ENCODE measurements around the gene R3HDM2.
A peak's percentile ranks its signal among the peaks of the same experiment; 100 is the strongest.

Gene R3HDM2

GRCh38 chr12:57219993-57220754 is 210.7 kb downstream of the R3HDM2 start:
- DNase-seq (ENCODE audit: low spot score), result no peak
- in situ Hi-C loops (cut with MboI; ENCODE audit: low pct_unique_long_range_greater_than_20kb, low sequenced_read_pairs, unreplicated experiment), result no loop called here
- TF ChIP-seq, protein P1, sequence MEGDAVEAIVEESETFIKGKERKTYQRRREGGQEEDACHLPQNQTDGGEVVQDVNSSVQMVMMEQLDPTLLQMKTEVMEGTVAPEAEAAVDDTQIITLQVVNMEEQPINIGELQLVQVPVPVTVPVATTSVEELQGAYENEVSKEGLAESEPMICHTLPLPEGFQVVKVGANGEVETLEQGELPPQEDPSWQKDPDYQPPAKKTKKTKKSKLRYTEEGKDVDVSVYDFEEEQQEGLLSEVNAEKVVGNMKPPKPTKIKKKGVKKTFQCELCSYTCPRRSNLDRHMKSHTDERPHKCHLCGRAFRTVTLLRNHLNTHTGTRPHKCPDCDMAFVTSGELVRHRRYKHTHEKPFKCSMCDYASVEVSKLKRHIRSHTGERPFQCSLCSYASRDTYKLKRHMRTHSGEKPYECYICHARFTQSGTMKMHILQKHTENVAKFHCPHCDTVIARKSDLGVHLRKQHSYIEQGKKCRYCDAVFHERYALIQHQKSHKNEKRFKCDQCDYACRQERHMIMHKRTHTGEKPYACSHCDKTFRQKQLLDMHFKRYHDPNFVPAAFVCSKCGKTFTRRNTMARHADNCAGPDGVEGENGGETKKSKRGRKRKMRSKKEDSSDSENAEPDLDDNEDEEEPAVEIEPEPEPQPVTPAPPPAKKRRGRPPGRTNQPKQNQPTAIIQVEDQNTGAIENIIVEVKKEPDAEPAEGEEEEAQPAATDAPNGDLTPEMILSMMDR (IDR thresholded peaks at IDR 0.05; ENCODE audit: extremely low read depth, insufficient read depth, missing control alignments), result no peak

DNA sequence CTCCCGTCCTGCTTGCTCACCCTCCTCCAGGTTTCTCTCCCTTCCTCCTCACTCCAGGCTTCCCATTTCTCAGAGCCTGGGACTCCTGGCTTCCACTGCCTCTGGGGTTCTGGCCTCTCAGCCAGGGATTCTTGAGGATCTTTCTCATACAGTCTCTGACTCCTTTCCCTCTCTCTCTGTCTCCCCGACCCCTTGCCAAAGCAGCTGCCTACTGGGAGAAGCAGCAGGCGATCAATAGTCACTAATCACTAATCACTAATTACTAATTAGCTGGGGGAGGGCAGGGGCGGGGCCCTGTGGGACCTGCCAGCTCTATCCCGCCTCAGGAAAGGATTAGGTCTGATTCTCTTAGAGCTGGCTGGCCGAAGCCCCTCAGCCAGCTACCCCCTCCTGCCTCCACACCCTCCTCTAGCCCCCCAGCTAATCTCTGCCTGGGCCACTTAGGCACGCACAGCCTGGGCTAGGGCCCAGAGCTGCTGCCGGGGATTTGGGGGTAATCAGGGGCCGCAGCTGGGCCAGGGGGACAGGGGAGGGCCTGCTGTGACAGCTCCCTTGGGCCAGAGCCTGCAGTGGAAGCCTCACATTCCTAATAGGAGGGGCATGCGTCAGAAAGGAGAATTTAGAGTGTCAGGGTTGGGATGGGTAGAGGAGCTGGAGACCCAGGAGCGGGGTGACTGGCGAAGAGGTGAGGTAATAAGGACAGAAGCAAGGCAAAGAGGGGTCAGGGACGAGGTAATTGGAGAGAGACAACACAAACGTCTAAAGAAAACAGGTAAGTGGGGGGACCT is 211.4 kb downstream of the R3HDM2 start:
- TF ChIP-seq, protein P1 (IDR thresholded peaks at IDR 0.05; ENCODE audit: extremely low read depth, insufficient read depth, missing control alignments), result no peak
- in situ Hi-C loops (cut with MboI; ENCODE audit: low pct_unique_long_range_greater_than_20kb, low sequenced_read_pairs, unreplicated experiment), result no loop called here
- no peak for DNase-seq (ENCODE audit: low spot score)

GRCh38 chr12:57218030-57218853 is 212.6 kb downstream of the R3HDM2 start:
- TF ChIP-seq, protein P1 (IDR thresholded peaks at IDR 0.05; ENCODE audit: extremely low read depth, insufficient read depth, missing control alignments), result no peak
- in situ Hi-C loops (cut with MboI; ENCODE audit: low pct_unique_long_range_greater_than_20kb, low sequenced_read_pairs, unreplicated experiment), result no loop called here
- DNase-seq (ENCODE audit: low spot score), result no peak

- in situ Hi-C loops (cut with MboI; ENCODE audit: low pct_unique_long_range_greater_than_20kb, low sequenced_read_pairs, unreplicated experiment), result no loop called here
- DNase-seq (ENCODE audit: low spot score), result no peak
- TF ChIP-seq, protein P1 (IDR thresholded peaks at IDR 0.05; ENCODE audit: extremely low read depth, insufficient read depth, missing control alignments), result no peak
These were observed 213.6 kb downstream of the R3HDM2 start for GRCh38 chr12:57216921-57217879.

DNA sequence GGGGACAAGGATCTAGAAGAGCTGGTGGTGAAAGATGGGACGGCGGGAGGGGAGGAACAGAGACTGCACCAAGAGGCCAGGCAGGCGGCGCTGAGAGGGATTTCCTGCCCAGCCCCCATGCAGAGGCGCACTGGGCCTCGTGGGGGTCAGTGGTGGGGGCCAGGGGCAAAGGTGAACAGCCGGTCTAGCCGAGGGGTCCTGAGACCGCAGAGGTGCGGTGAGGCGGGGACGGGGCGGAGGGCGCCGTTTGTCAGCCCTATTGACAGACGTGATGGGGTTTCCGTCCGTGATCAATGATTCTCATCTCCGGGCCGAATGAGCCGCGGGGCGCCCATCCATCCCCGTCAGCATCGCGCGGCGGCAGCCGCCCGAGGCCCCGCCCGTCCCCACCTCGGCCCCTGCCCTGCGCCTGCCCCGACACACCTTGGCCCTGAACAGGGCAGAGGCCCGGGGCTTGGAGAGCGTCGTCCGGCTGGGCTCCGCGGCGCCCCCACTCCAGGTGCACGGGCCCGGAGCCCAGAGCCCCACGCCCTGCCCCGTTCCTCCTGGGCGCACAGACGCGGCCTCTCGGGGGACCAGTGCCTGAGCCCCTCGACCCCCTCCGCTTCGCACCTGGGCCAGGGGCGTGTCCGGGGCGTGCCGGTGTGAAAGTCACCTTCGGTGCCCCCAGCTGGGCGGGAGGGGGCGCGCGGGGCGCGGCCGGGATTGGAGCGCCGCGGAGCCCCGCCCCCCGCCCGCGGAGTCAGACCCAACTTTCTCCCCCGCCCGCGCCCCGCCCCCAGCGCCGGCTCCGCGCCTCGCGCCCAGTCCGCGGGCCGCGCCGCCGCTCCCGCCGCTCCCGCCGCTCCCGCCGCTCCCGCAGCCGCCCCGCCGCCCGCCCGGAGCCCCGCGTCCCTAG is 214.6 kb downstream of the R3HDM2 start, which contains the start of gene NXPH4:
NXPH4 (plus strand) TSS at position 781 of the 898 bp plus-strand sequence. CDS start 176 bp downstream, outside the sequence.
- peak; percentile 83 for DNase-seq (ENCODE audit: low spot score)
- TF ChIP-seq, protein P1 (IDR thresholded peaks at IDR 0.05; ENCODE audit: extremely low read depth, insufficient read depth, missing control alignments), result peak; percentile 13
- in situ Hi-C loops (cut with MboI; ENCODE audit: low pct_unique_long_range_greater_than_20kb, low sequenced_read_pairs, unreplicated experiment), result no loop called here
